ENCODE data around the gene FBXO21.

Gene FBXO21

GRCh38 chr12:117178301-117178700, 12.0 kb downstream of the FBXO21 start:
- Histone ChIP-seq H4K20me1 (ENCODE audit: insufficient read depth, low read length) (no peaks in the 10 kb centered on the region), H3K4me1 (ENCODE audit: low read length) (0 out of 2 replicates have a peak, but pooled peaks cover 6% of the 10 kb centered on the region), H3K9me2 (replicated peaks; ENCODE audit: insufficient read depth, low read length) (no peaks in the 10 kb centered on the region), H3K36me3 (replicated peaks; ENCODE audit: insufficient read depth, low read length) (no peaks in the 10 kb centered on the region), H2AFZ (ENCODE audit: low read length) (no peak overlapping the region), H3K27ac (ENCODE audit: low read length) (no peak overlapping the region), H3K27me3 (replicated peaks; ENCODE audit: insufficient read depth, low read length) (no peaks in the 10 kb centered on the region), H3K9me3 (replicated peaks; ENCODE audit: insufficient read depth, low read length) (no peaks in the 10 kb centered on the region), H3K79me2 (ENCODE audit: low read length) (no peaks in the 10 kb centered on the region), H3K4me3 (ENCODE audit: low read length) (no peak overlapping the region), H3K9ac (ENCODE audit: low read length) (no peak overlapping the region), H3K4me2 (ENCODE audit: low read depth, low read length) (no peak overlapping the region), H3F3A (ENCODE audit: insufficient read depth, low read length) (no peaks in the 10 kb centered on the region)
- DNase-seq, result no peak
- no peak for TF ChIP-seq EZH2 (optimal IDR thresholded peaks at IDR 0.05; ENCODE audit: low read depth, low read length)
- no peak for TF ChIP-seq EZH2phosphoT487 (IDR thresholded peaks at IDR 0.05; ENCODE audit: low read length)
- no peak for TF ChIP-seq CTCF (IDR thresholded peaks at IDR 0.05; ENCODE audit: low read length)

- H3K4me1 ChIP-seq (ENCODE audit: low read length), result peaks cover 8% of the 10 kb centered on the region
- no peak for DNase-seq
- H3K27me3 ChIP-seq (replicated peaks; ENCODE audit: insufficient read depth, low read length), result no peaks in the 10 kb centered on the region
- no peak overlapping the region for H3K4me3 ChIP-seq (ENCODE audit: low read length)
- H3K27ac ChIP-seq (ENCODE audit: low read length), result no peak overlapping the region
- H3K79me2 ChIP-seq (ENCODE audit: low read length), result 0 out of 2 replicates have a peak, but pooled peaks cover 8% of the 10 kb centered on the region
- no peaks in the 10 kb centered on the region for H3K9me2 ChIP-seq (replicated peaks; ENCODE audit: insufficient read depth, low read length)
- no peak for TF ChIP-seq CTCF (IDR thresholded peaks at IDR 0.05; ENCODE audit: low read length)
- no peak for TF ChIP-seq EZH2 (optimal IDR thresholded peaks at IDR 0.05; ENCODE audit: low read depth, low read length)
- TF ChIP-seq EZH2phosphoT487 (IDR thresholded peaks at IDR 0.05; ENCODE audit: low read length), result no peak
- H3K9me3 ChIP-seq (replicated peaks; ENCODE audit: insufficient read depth, low read length), result no peaks in the 10 kb centered on the region
- H2AFZ ChIP-seq (ENCODE audit: low read length), result no peak overlapping the region
- no peak overlapping the region for H3K9ac ChIP-seq (ENCODE audit: low read length)
- H3F3A ChIP-seq (ENCODE audit: insufficient read depth, low read length), result no peaks in the 10 kb centered on the region
- no peaks in the 10 kb centered on the region for H4K20me1 ChIP-seq (ENCODE audit: insufficient read depth, low read length)
- H3K4me2 ChIP-seq (ENCODE audit: low read depth, low read length), result no peak overlapping the region
- no peaks in the 10 kb centered on the region for H3K36me3 ChIP-seq (replicated peaks; ENCODE audit: insufficient read depth, low read length)
Observed at GRCh38 chr12:117172168-117172567, 18.1 kb downstream of the FBXO21 start.

GRCh38 chr12:117171499-117172162, 18.6 kb downstream of the FBXO21 start:
- 0 out of 2 replicates have a peak, but pooled peaks cover 8% of the 10 kb centered on the region for H3K79me2 ChIP-seq (ENCODE audit: low read length)
- H3K9me2 ChIP-seq (replicated peaks; ENCODE audit: insufficient read depth, low read length), result no peaks in the 10 kb centered on the region
- no peak overlapping the region for H3K4me3 ChIP-seq (ENCODE audit: low read length)
- H3K4me1 ChIP-seq (ENCODE audit: low read length), result peaks cover 13% of the 10 kb centered on the region
- DNase-seq, result no peak
- no peaks in the 10 kb centered on the region for H3K27me3 ChIP-seq (replicated peaks; ENCODE audit: insufficient read depth, low read length)
- H3K27ac ChIP-seq (ENCODE audit: low read length), result no peak overlapping the region
- H2AFZ ChIP-seq (ENCODE audit: low read length), result no peak overlapping the region
- TF ChIP-seq CTCF (IDR thresholded peaks at IDR 0.05; ENCODE audit: low read length) (no peak), EZH2 (optimal IDR thresholded peaks at IDR 0.05; ENCODE audit: low read depth, low read length) (no peak), EZH2phosphoT487 (IDR thresholded peaks at IDR 0.05; ENCODE audit: low read length) (no peak)
- H3K36me3 ChIP-seq (replicated peaks; ENCODE audit: insufficient read depth, low read length), result no peaks in the 10 kb centered on the region
- H3K4me2 ChIP-seq (ENCODE audit: low read depth, low read length), result no peak overlapping the region
- H3F3A ChIP-seq (ENCODE audit: insufficient read depth, low read length), result peaks cover 1% of the 10 kb centered on the region; the same call in 1 of the 2 replicates
- no peaks in the 10 kb centered on the region for H4K20me1 ChIP-seq (ENCODE audit: insufficient read depth, low read length)
- no peaks in the 10 kb centered on the region for H3K9me3 ChIP-seq (replicated peaks; ENCODE audit: insufficient read depth, low read length)
- no peak overlapping the region for H3K9ac ChIP-seq (ENCODE audit: low read length)

All from MM.1S (cell line).